H9 (cell line): Measurements from ENCODE around the gene LMBRD2. TPM values are rescaled to one million over a fixed set of nuclear protein-coding genes. Genes with fewer than 3 reads are reported as not detected.
"Not testable (repeated sequence)": the region's sequence is repeated elsewhere in the genome, so short reads cannot be mapped to it uniquely, and the experiment has no call there.

Source experiments
- DNase-seq: peaks from one replicate; pipeline ENCODE4 v3.0.0-alpha.2; 2017
- H2AFZ ChIP-seq: one replicate; pipeline ENCODE4 v1.6.1; 2013; ENCODE audit warnings: mild to moderate bottlenecking, low read length, control low read depth, moderate library complexity
- H2AK5ac ChIP-seq: 2 replicates; pipeline ENCODE4 v1.6.1; 2013; ENCODE audit warnings: low read length, control low read depth, mixed read lengths; ENCODE audit not compliant: insufficient read length
- H2BK120ac ChIP-seq: one replicate; pipeline ENCODE4 v1.6.1; 2013; ENCODE audit warnings: low read depth, mild to moderate bottlenecking, low read length, control low read depth, inconsistent platforms; ENCODE audit not compliant: poor library complexity, severe bottlenecking
- H2BK12ac ChIP-seq: 2 replicates; pipeline ENCODE4 v1.6.1; 2013; ENCODE audit warnings: low read length, control low read depth, mixed read lengths, low read depth; ENCODE audit not compliant: insufficient read length
- H2BK15ac ChIP-seq: 2 replicates; pipeline ENCODE4 v1.6.1; 2013; ENCODE audit warnings: low read depth, low read length, control low read depth
- H2BK20ac ChIP-seq: one replicate; pipeline ENCODE4 v1.6.1; 2013; ENCODE audit warnings: low read depth, mild to moderate bottlenecking, low read length, control low read depth, inconsistent platforms; ENCODE audit not compliant: poor library complexity, severe bottlenecking
- H2BK5ac ChIP-seq: 2 replicates; pipeline ENCODE4 v1.6.1; 2013; ENCODE audit warnings: low read length, control low read depth, mixed read lengths; ENCODE audit not compliant: insufficient read length
- H3K14ac ChIP-seq: 2 replicates; pipeline ENCODE4 v1.6.1; 2013; ENCODE audit warnings: low read length, control low read depth; ENCODE audit not compliant: insufficient read depth
- H3K18ac ChIP-seq: 2 replicates; pipeline ENCODE4 v1.6.1; 2013; ENCODE audit warnings: low read depth, mild to moderate bottlenecking, mixed read lengths, low read length, control low read depth; ENCODE audit not compliant: insufficient read length
- H3K23ac ChIP-seq: 2 replicates; pipeline ENCODE4 v1.6.1; 2013; ENCODE audit warnings: low read length, control low read depth, mixed read lengths, low read depth; ENCODE audit not compliant: insufficient read length
- H3K23me2 ChIP-seq: 2 replicates; pipeline ENCODE4 v1.6.1; 2013; ENCODE audit warnings: low read depth, mild to moderate bottlenecking, mixed read lengths, low read length, control low read depth; ENCODE audit not compliant: insufficient read length, poor library complexity, severe bottlenecking
- H3K27ac ChIP-seq: 2 replicates; pipeline ENCODE4 v1.5.1; 2013; ENCODE audit warnings: low read length, control low read depth, mixed read lengths, low read depth; ENCODE audit not compliant: insufficient read length
- H3K27me3 ChIP-seq: 2 replicates; pipeline ENCODE4 v1.6.1; 2013; ENCODE audit warnings: low read length, control low read depth, inconsistent platforms; ENCODE audit not compliant: insufficient read depth
- H3K4ac ChIP-seq: 2 replicates; pipeline ENCODE4 v1.6.1; 2013; ENCODE audit warnings: low read depth, mild to moderate bottlenecking, control low read depth, inconsistent platforms, low read length, moderate library complexity
- H3K4me1 ChIP-seq: 2 replicates; pipeline ENCODE4 v1.6.1; 2013; ENCODE audit warnings: low read length, control low read depth, inconsistent platforms; ENCODE audit not compliant: insufficient read depth
- H3K4me2 ChIP-seq: 2 replicates; pipeline ENCODE4 v1.6.1; 2013; ENCODE audit warnings: low read length, control low read depth, mixed read lengths; ENCODE audit not compliant: insufficient read length, insufficient read depth
- H3K56ac ChIP-seq: 2 replicates; pipeline ENCODE4 v1.6.1; 2013; ENCODE audit warnings: low read depth, mild to moderate bottlenecking, mixed read lengths, low read length, control low read depth; ENCODE audit not compliant: insufficient read length
- H3K79me1 ChIP-seq: 2 replicates; pipeline ENCODE4 v1.6.1; 2013; ENCODE audit warnings: low read depth, mild to moderate bottlenecking, moderate library complexity, low read length, control low read depth, inconsistent platforms; ENCODE audit not compliant: insufficient read depth, poor library complexity, severe bottlenecking
- H3K79me2 ChIP-seq: 2 replicates; pipeline ENCODE4 v1.6.1; 2013; ENCODE audit warnings: low read length, control low read depth, inconsistent platforms; ENCODE audit not compliant: insufficient read depth
- H3K9ac ChIP-seq: 2 replicates; pipeline ENCODE4 v1.6.1; 2013; ENCODE audit warnings: low read length, control low read depth, mixed read lengths; ENCODE audit not compliant: insufficient read length; ENCODE audit errors: extremely low read depth
- H3K9me3 ChIP-seq: one replicate; pipeline ENCODE4 v1.6.1; 2013; ENCODE audit warnings: low read depth, low read length, inconsistent platforms; ENCODE audit not compliant: control insufficient read depth
- H3T11ph ChIP-seq: one replicate; pipeline ENCODE4 v1.6.1; 2013; ENCODE audit warnings: mild to moderate bottlenecking, low read length, control low read depth, inconsistent platforms
- H4K20me1 ChIP-seq: one replicate; pipeline ENCODE4 v1.6.1; 2013; ENCODE audit not compliant: control insufficient read depth, insufficient read length, insufficient read depth
- H4K5ac ChIP-seq: 2 replicates; pipeline ENCODE4 v1.6.1; 2013; ENCODE audit warnings: low read depth, mild to moderate bottlenecking, mixed read lengths, low read length, control low read depth; ENCODE audit not compliant: insufficient read length
- H4K8ac ChIP-seq: replicated peaks from 2 replicates; pipeline ENCODE4 v1.6.1; 2013; ENCODE audit warnings: low read length, control low read depth, mixed read lengths, low read depth; ENCODE audit not compliant: insufficient read length
- H4K91ac ChIP-seq: 2 replicates; pipeline ENCODE4 v1.6.1; 2013; ENCODE audit warnings: low read depth, mild to moderate bottlenecking, moderate library complexity, mixed read lengths, low read length, control low read depth; ENCODE audit not compliant: insufficient read length
- H3K27ac Mint-ChIP-seq, 3 experiments: 2 replicates in 2 of 3; 3 replicates in 1 of 3; pipeline ENCODE4 v1.8.0; 2020 to 2021; ENCODE audit warnings: mixed read lengths in 3 of 3, mild to moderate bottlenecking in 1 of 3, moderate library complexity in 1 of 3
- H3K27me3 Mint-ChIP-seq: 2 replicates; pipeline ENCODE4 v1.8.0; 2021; ENCODE audit warnings: low read depth, mild to moderate bottlenecking, moderate library complexity, mixed read lengths
- H3K36me3 Mint-ChIP-seq, 3 experiments: 2 replicates in 2 of 3; 3 replicates in 1 of 3; pipeline ENCODE4 v1.8.0; 2020 to 2021; ENCODE audit warnings: low read depth in 3 of 3, mixed read lengths in 3 of 3; ENCODE audit not compliant: insufficient read depth in 1 of 3
- H3K4me1 Mint-ChIP-seq, 2 experiments: 2 replicates each; pipeline ENCODE4 v1.8.0; 2020; ENCODE audit warnings: mixed read lengths in 2 of 2
- H3K4me3 Mint-ChIP-seq, 2 experiments: 2 replicates in 1 of 2; 3 replicates in 1 of 2; pipeline ENCODE4 v1.8.0; 2020 to 2021; ENCODE audit warnings: mild to moderate bottlenecking in 2 of 2, mixed read lengths in 2 of 2, moderate library complexity in 1 of 2
- H3K9me3 Mint-ChIP-seq, 2 experiments: 2 replicates in 1 of 2; 3 replicates in 1 of 2; pipeline ENCODE4 v1.8.0; 2020; ENCODE audit warnings: mild to moderate bottlenecking in 2 of 2, mixed read lengths in 2 of 2, moderate library complexity in 1 of 2
- WGBS: extraction: QIAGEN DNeasy Blood & Tissue Kit; methylation state at CpG from one replicate; pipeline ENCODE4 v1.1.7; 2013; ENCODE audit warnings: missing lambda C conversion rate, low lambda C conversion rate, mixed read lengths; ENCODE audit not compliant: insufficient read length; ENCODE audit errors: extremely low coverage; 5-methylcytosine and 5-hydroxymethylcytosine counted together
- total RNA-seq: library from RNA; stranded (reverse); gene quantifications from 2 replicates; pipeline ENCODE4 v1.2.1, GENCODE V29; 2021
- TF ChIP-seq, protein P1 (sequence below): fragments of 200-600 bp; sonication (generic); conservative IDR thresholded peaks from 3 replicates; pipeline ENCODE4 v1.8.0; 2021; ENCODE audit warnings: antibody characterized with exemption, mild to moderate bottlenecking

LMBRD2 gene
- total RNA-seq, 1 experiment from 2014 or later: 5.3 TPM

DNA sequence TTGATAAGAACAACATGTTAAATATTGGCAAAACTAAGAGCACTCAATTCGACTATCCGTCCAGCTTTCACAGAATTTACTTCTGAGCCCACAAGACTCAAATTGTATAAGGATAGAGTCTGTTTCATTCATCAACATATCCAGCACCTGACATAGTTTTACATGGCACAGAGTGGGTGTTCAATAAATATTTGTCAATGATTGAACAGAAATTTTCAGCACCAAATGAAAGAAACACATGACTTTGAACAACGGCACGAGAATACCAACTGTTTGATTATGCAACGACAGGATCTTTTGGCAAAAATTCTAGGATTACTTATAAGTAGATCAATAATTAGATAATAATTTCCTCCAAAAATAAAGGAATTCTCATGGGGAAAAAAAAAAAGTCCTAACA is 42.1 kb upstream of the LMBRD2 start:
- Histone ChIP-seq H3K4me1 (no peaks in the 10 kb centered on the region), H3K79me1 (no peaks in the 10 kb centered on the region), H3K27ac (no peak overlapping the region), H3K23me2 (no peaks in the 10 kb centered on the region), H3K9ac (no peak overlapping the region), H3K23ac (no peak overlapping the region), H2AK5ac (no peak overlapping the region), H4K20me1 (no peaks in the 10 kb centered on the region), H3T11ph (no peak overlapping the region), H2BK20ac (no peak overlapping the region), H2AFZ (no peak overlapping the region), H3K9me3 (no peaks in the 10 kb centered on the region), H3K18ac (no peak overlapping the region), H2BK12ac (no peak overlapping the region), H2BK120ac (no peak overlapping the region), H3K14ac (no peak overlapping the region), H3K56ac (no peak overlapping the region), H4K91ac (no peak overlapping the region), H3K4me2 (no peak overlapping the region), H4K5ac (no peak overlapping the region), H2BK15ac (no peak overlapping the region), H2BK5ac (no peak overlapping the region), H4K8ac (no peak overlapping the region), H3K79me2 (no peaks in the 10 kb centered on the region), H3K4ac (no peak overlapping the region), H3K27me3 (no peaks in the 10 kb centered on the region)
- Mint-ChIP-seq H3K9me3 (peaks cover 20 to 28% of the 10 kb centered on the region in 2 experiments), H3K36me3 (peaks cover 34 to 52% (median 37%) of the 10 kb centered on the region in 3 experiments), H3K4me3 (no peak overlapping the region), H3K4me1 (no peaks in the 10 kb centered on the region), H3K27me3 (no peaks in the 10 kb centered on the region), H3K27ac (no peak overlapping the region)
- TF ChIP-seq, protein P1, sequence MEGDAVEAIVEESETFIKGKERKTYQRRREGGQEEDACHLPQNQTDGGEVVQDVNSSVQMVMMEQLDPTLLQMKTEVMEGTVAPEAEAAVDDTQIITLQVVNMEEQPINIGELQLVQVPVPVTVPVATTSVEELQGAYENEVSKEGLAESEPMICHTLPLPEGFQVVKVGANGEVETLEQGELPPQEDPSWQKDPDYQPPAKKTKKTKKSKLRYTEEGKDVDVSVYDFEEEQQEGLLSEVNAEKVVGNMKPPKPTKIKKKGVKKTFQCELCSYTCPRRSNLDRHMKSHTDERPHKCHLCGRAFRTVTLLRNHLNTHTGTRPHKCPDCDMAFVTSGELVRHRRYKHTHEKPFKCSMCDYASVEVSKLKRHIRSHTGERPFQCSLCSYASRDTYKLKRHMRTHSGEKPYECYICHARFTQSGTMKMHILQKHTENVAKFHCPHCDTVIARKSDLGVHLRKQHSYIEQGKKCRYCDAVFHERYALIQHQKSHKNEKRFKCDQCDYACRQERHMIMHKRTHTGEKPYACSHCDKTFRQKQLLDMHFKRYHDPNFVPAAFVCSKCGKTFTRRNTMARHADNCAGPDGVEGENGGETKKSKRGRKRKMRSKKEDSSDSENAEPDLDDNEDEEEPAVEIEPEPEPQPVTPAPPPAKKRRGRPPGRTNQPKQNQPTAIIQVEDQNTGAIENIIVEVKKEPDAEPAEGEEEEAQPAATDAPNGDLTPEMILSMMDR: no peak
- WGBS: no CpG with 5 or more reads among the region's 5 CpGs
- DNase-seq: no peak

DNA sequence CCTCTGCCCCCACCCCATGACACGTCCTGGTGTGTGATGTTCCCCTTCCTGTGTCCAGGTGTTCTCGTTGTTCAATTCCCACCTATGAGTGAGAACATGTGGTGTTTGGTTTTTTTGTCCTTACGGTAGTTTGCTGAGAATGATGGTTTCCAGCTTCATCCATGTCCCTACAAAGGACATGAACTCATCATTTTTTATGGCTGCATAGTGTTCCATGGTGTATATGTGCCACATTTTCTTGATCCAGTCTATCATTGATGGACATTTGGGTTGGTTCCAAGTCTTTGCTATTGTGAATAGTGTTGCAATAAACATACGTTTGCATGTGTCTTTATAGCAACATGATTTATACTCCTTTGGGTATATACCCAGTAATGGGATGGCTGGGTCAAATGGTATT is 32.7 kb upstream of the LMBRD2 start:
- H3K27ac ChIP-seq, H4K5ac ChIP-seq, DNase-seq, H4K8ac ChIP-seq, H3K18ac ChIP-seq, H3K4me1 Mint-ChIP-seq, H2BK12ac ChIP-seq, H3K4me3 Mint-ChIP-seq, H2BK120ac ChIP-seq, H4K20me1 ChIP-seq, H3T11ph ChIP-seq, H3K27ac Mint-ChIP-seq, H3K4me1 ChIP-seq, H3K56ac ChIP-seq, H2AFZ ChIP-seq, H3K79me1 ChIP-seq, H3K23ac ChIP-seq, H4K91ac ChIP-seq, H3K27me3 Mint-ChIP-seq, H3K79me2 ChIP-seq, H3K23me2 ChIP-seq, H3K9me3 ChIP-seq, H2AK5ac ChIP-seq, H2BK20ac ChIP-seq, H3K9ac ChIP-seq, H2BK15ac ChIP-seq, H3K27me3 ChIP-seq, H3K4ac ChIP-seq, H3K14ac ChIP-seq, H3K4me2 ChIP-seq, H2BK5ac ChIP-seq: not testable (repeated sequence)
- Mint-ChIP-seq H3K9me3 (peaks cover 20 to 30% of the 10 kb centered on the region in 2 experiments), H3K36me3 (peaks cover 73 to 93% (median 89%) of the 10 kb centered on the region in 3 experiments)
- whole genome bisulfite sequencing: no CpG with 5 or more reads among the region's 4 CpGs
